ENCODE results near the gene AEBP1.

AEBP1 gene

DNA sequence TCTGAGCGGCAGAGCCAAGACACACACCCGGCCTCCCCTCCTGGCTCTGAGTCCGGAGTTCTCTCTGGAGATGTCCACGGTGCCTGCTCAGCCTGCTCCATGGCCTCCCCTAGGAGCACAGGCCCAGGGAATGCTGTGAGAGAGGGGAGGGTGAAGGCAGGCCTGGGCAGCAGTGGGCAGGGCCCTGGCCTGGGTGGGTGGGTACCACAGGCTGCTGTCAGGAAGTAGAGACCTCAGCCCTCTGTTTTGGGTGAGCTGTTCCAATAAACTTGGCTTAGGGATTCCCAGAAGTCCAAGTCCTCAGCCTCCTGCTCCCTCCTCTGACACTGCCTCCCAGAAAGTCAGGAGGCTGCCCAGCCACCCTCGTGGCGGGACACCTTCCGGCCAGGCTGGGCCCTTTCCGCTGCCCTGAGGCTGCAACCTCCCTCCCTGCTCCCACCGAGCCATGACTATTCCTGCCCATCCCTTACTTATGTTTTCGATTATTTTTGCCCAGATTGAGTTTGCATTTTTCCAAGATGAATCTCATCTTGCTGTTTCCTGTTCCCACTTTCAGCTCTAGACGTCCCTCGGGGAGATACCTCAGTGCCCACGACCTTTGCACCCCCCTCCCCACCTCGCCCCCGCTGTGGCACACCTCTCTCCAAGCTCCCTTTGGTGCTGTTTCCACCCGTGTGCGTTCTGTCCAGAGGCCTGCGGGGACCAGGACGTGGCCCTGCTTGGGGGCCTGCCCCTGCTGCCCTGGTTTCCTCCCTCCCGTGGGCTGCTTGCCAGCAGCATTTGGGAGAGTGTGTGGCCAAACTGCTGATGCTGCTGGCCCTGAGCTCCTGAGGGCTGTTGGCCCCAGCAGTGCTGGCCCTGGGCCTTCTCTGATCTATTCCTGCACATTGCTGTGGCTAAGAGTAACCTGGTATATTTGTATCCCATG is 16.0 kb upstream of the AEBP1 start:
- DNase-seq: no peak

GRCh38 chr7:44093102-44093641 is 11.0 kb upstream of the AEBP1 start:
- no peak for DNase-seq

DNA sequence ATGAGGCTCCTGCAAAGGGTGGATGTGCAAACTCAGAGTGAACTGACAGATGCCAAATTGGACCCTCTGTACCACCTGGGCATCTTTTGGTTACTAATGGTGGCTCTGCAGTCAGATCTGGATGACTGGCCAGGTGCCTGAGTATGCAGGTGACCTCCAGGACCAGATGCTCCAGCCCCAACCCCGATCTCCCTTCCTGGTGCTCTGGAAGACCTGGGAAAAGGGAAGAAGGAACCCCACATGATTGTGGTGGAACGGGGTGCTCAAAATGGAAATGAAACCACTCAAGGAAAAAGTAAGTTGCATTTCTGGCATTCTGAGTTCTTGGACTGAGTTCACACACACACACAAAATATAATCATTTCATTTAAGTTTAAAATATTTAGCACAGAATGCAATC is 9.8 kb upstream of the AEBP1 start:
- no peak for DNase-seq

DNA sequence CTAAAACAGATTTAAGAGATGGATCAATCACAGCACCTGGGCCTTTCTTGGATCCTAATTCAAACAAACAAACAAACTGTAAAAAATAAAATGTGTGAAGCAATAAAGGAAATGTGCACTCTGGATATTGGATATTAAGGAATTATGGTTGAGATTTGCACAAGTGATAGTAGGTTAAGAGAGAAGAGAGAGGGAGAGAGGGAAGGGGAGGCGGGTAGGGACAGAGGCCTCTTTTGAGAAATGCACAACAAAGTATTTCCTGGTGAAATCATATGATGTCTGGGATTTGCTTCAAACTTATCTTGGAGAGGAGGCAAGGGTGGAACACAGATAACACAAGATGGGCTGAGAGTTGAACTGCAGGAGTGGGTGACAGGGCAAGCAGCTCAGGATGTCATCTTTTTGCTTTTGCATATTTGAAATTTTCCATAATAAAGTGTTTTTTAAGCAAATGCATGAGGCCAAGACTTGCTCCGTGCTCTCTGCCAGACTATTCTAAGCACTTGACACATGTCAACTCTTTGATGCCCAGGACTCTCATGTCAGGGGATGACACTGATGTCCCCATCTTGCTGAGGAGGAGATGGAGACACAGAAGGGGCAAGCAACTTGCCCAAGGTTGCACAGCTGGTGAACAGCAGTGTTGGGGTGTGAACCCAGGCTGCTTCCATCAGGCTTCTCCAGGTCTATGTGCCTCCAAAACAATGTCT is 9.1 kb upstream of the AEBP1 start:
- no peak for DNase-seq

DNA sequence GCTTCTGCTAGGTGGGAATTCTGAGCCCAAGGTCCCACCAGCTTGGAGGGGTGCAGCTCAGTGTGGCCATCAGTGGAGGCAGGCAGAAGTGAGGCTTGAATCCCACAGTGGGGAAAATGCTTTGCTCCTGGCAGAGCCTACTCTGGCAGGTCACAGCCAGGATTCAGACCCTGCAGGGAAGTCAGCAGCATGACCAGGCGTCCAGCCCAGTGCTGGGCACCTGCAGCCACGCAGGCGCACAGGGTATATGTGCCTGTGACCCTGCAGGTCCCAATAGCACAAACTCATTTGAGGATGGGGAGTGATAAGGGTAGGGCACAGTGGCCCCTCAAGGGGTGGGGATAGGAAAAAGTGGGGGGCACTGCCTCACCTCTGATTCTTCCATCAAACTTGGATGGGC is 8.4 kb upstream of the AEBP1 start:
- no peak for DNase-seq

- DNase-seq: no peak
Measured at GRCh38 chr7:44096326-44096881, 7.7 kb upstream of the AEBP1 start.

DNA sequence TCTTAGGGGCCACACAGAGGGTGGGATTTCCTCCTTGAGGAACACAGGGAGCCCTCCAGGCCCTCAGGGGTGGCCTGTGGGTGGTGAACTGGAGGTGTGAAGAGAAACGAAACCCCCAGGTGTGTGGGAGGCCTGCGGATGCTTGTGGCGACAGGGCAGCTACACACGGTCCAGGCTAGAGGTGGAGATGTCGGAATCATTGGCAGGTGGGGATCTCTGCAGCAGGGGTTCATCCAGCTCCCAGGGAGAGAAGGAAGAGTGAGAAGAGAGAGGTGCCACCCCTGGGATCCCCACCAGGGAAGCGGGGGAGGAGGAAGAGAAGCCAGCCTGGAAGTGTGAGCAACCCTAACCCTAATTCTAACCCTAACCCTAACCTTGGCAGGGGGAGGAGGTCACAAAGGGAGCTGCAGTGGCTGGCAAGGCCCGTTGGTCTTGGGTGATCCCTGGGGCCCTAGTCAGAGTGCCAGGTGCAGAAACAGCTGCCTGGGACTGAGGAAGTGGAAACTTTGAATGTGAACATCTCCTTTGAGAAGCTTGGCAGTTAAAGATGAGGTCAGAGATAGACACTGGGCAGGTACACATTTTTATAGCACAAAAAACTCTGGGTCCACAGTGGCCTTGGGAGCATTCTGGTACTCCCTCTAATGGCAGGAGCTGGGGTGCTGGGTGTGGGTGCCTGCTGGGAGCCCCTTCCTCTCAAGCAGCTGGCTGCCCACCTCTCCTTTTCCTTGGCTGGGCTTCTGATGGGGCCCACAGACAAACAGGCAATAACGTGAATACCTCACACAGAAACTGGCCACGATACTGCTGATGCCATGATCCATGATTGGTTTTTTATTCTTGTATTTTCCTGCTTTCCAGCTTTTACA is 6.8 kb upstream of the AEBP1 start:
- no peak for DNase-seq

DNA sequence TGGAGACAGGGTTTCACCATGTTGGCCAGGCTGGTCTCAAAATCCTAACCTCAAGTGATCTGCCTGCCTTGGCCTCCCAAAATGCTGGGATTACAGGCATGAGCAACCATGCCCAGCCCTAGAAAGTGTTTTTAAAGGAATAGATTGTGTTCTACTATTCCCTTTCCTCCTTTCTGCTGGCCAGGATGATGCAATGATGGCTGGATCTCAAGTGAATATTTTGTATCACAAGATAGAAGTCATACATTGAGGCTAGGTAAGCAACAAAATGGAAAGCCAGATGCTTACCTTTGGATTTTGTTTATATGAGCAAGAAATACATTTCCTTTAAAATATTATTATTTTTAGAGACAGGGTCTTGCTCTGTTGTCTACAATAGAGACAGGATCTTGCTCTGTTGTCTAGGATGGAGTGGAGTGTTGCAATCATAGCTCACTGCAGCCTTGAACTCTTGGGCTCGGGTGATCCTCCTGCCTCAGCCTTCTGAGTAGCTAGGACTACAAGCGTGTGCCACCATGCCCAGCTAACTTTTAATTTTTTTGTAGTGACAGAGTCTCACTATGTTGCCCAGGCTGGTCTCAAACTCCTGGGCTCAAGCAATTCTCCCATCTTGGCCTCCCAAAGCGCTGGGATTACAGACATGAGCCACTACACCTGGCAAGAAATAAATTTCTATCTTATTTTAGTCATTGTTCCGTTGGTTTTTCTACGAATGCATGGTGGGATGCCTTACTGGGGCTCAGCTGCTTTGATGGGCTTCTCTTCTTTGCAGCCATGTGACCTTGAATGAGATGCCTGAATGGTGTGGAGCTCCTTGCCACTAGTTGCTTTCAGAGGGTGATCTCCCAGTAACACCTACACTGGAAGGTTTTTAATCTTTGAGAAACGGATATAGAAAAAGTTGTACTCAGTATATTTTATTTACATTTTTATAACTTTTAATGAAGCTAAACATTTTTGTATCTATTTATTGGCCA is 5.8 kb upstream of the AEBP1 start:
- DNase-seq: no peak

DNA sequence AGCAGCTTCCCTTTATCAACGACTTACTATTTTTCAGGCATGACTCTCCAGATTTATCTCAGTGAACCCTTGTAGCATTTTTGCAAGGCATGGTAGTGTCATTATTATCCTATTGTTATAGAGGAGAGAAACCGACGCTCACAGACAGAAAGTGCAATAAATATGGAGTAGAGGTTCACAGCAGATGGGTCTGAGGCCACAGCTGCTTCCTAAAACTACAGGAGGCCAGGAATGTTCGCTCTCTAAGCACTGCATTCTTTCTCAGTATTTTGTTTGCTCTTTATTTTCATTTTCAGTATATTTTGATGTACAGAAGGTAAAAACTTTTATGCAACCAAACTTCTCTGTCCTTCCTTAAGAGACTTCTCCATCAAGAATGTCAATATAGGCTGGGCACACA is 4.5 kb upstream of the AEBP1 start:
- DNase-seq: no peak

DNA sequence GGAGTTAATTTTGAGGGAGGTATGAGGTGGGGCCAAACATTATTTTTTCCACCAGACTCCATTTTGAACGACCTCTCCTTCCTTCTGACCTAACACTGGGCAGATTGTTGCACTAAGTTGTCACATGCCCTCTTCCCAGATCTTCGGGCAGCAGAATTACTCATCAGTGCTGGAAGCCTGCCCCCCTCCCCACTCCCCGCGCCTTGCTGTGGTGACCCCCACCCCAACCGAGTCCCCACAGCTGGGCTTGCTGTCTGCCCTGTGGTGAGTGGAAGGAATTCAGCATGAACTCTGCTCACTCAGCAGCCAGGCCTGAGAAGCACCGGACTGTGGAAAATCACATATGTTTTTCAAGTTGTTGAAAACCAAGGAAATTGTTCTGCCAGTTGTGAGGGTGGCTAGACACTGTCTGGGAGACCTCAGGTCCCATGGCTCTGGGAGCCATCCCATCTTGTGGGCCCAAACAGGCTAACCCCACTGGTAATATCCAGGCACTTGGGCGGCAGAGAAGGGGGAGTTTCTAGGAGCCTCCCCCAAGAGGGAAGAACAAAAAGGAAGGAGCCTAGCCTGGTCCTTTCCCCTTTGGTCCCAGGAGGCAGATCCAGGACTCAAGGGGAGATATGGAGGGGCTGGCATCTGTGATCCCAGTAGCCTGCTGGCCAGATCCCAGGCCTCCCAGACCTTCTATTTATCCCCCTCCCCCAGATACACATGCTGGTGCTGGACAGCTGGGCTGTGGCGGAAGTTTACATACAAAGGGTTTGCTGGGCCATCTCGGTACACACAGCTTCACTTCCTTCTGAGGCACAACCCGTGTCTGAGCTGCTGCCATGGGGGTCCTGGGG is 3.5 kb upstream of the AEBP1 start:
- no peak for DNase-seq

DNA sequence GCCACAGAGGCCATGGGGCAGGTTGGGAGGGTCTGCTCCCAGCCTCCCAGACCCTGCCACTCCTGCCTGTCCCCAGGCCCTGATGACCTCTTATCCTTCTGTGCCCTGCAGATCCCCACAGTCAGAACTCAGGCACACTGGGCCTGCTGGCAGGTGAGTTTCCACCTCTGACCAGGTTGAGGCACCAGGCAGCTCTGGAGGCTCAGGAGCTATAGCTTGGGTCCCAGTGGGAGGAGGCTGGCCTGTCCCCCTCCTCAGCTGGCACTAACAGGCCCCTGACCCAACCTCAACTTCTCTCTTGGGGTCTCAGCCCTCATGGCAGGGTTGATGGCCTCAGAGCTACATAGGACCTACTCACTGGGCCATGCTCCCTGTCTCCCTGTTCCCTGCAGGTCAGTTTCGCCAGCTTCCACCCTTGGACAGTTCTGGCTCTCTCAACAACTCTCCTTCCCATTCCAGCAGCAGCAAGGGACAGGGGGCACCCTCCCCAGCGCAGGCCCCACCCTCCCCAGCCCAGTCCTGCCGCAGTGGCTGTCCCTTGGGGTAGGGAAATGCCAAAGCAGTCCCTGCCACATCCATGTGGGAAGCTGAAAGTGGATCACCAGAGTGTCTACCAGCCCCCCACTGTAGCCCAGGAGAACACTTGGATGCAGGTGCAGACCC is 2.7 kb upstream of the AEBP1 start:
- DNase-seq: no peak

- no peak for DNase-seq
Measured at GRCh38 chr7:44101966-44102845, 1.9 kb upstream of the AEBP1 start.

- no peak for DNase-seq
Measured at GRCh38 chr7:44102846-44103565, 1.1 kb upstream of the AEBP1 start.

GRCh38 chr7:44103566-44103922 is 601 bp upstream of the AEBP1 start:
- no peak for DNase-seq

DNA sequence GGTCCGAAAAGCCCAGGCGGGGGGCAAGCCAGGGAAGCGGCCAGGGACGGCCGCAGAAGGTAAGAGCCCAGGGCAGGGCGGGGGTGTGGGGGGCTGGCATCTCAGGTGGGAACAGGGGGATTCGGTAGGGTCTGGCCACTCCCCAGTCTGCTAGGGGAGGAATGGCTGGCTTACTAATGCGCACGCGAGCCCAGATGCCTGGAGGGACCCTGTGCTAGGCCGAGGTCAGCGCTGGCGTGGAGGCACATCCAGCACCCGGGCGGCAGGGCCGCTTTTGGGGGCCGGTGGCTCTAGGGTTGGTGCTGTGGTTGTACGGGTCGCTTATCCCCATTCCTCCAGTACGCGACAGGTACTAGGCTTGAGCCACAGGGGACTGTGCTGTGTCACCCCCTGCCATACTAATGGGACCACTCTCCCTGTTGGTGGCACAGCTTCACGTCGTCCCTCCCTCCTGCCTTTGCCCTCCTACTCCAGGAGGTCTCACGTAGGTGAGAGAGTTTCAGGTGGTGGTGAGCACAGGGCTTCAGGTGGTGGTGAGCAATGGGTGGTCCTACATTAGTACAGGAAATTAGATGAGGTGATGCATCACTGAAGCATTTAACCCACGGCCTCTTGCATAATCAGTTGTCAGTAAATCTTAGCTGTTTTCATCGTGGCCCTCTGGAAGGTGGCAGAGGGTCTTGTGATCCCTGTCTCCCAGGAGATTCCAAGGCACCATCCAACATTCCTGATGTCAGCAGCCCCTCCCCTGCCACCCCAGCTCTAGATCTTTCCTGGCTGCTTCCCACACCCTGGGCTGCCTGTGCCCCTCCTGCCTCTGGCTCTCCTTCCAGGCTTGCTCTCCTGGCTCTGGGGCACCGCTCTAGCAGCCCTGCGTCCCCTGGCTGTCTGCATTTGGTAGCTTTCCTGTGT is 971 bp downstream of the AEBP1 start:
- no peak for DNase-seq

GRCh38 chr7:44105832-44106231 is 1.7 kb downstream of the AEBP1 start:
- no peak for DNase-seq

Measured in suppressor macrophage treated with lipopolysaccharide for 4 hours (primary cell).